DMS79 treated with DMSO at 0.1 percent for 48 hours (cell line): ENCODE measurements around the gene GLIS1.

ENCODE experiments used
- DNase-seq: peaks from one replicate; lab custom pipeline; 2025; lab: John Stamatoyannopoulos, UW

GLIS1 gene

GRCh38 chr1:53678938-53679825 lies 59.8 kb downstream of the GLIS1 start:
- no peak for DNase-seq

- no peak for DNase-seq
Observed at GRCh38 chr1:53678507-53678906, 60.5 kb downstream of the GLIS1 start.

GRCh38 chr1:53678046-53678445 lies 60.9 kb downstream of the GLIS1 start:
- DNase-seq: no peak

- no peak for DNase-seq
Observed at GRCh38 chr1:53677486-53677885, 61.5 kb downstream of the GLIS1 start.

- DNase-seq: no peak
Observed at GRCh38 chr1:53672785-53673184, 66.2 kb downstream of the GLIS1 start.

GRCh38 chr1:53672243-53672642 lies 66.7 kb downstream of the GLIS1 start:
- no peak for DNase-seq

GRCh38 chr1:53669621-53670191 lies 69.3 kb downstream of the GLIS1 start:
- DNase-seq: no peak

GRCh38 chr1:53666566-53666965 lies 72.4 kb downstream of the GLIS1 start:
- no peak for DNase-seq

- DNase-seq: no peak
Observed at GRCh38 chr1:53665996-53666395, 73.0 kb downstream of the GLIS1 start.

- DNase-seq: no peak
Observed at GRCh38 chr1:53663529-53664300, 75.2 kb downstream of the GLIS1 start.

GRCh38 chr1:53662951-53663350 lies 76.0 kb downstream of the GLIS1 start:
- no peak for DNase-seq

- DNase-seq: no peak
Observed at GRCh38 chr1:53662169-53662568, 76.8 kb downstream of the GLIS1 start.

- no peak for DNase-seq
Observed at GRCh38 chr1:53661496-53661895, 77.5 kb downstream of the GLIS1 start.

- DNase-seq: no peak
Observed at GRCh38 chr1:53660666-53661065, 78.3 kb downstream of the GLIS1 start.

- DNase-seq: no peak
Observed at GRCh38 chr1:53659436-53659835, 79.5 kb downstream of the GLIS1 start.

- no peak for DNase-seq
Observed at GRCh38 chr1:53658489-53659230, 80.3 kb downstream of the GLIS1 start.

GRCh38 chr1:53657891-53658396 lies 81.0 kb downstream of the GLIS1 start:
- DNase-seq: no peak

GRCh38 chr1:53657531-53657805 lies 81.5 kb downstream of the GLIS1 start:
- no peak for DNase-seq

- DNase-seq: no peak
Observed at GRCh38 chr1:53656747-53657530, 82.0 kb downstream of the GLIS1 start.

GRCh38 chr1:53655931-53656746 lies 82.8 kb downstream of the GLIS1 start:
- no peak for DNase-seq
